Psoas muscle (tissue), 7 donors: ENCODE measurements around the gene KIDINS220. TPM values are rescaled to one million over a fixed set of nuclear protein-coding genes. Genes with fewer than 3 reads are reported as not detected.

Source experiments
- polyA plus RNA-seq, 3 donors: library from polyadenylated mRNA; stranded (reverse); fragments of 200-250 nt; gene quantifications; one replicate each; pipeline ENCODE4 v1.2.3, GENCODE V29; 2013
- total RNA-seq, 4 donors: library from RNA; stranded (reverse); fragmentation: NEBNext Ultra II Directional in 2 of 4; extraction: Animal tissue kit (Norgen Biotek cat#: 25700) in 2 of 4; gene quantifications; one replicate each; pipeline versions ENCODE4 v1.2.1 to v1.2.4, GENCODE V29; 2021 to 2023
- donor health status: healthy with polysubstance abuse.
- donor health status: DM: no; HTN: no; CAD: no; lungs with moderate emphysema.
- donor health status: Bipolar disorder and iron deficiency.
- donor health status: healthy.
- donor health status: DM: no; HTN: no; CAD: no.
- donor health status: DM: no; HTN: no; CAD: no.
- donor health status: DM: yes; HTN: yes; CAD: no.

The KIDINS220 gene
- total and polyA plus RNA-seq, 7 donors, result 7.5 to 52.0 (median 40.4) TPM

Other genes starting within 250 kb of the KIDINS220 start
- gene ID2, start 155.6 kb downstream of the KIDINS220 start, total RNA-seq, result 10 to 100 TPM in 2 of 4 donors, 1 to 10 TPM in 2; 4.1 to 15.4 (median 11.8) TPM
- 10 to 100 TPM in 2 of 3 donors, 1 to 10 TPM in 1; 7.7 to 33.0 (median 19.5) TPM for gene ID2, start 155.6 kb downstream of the KIDINS220 start, polyA plus RNA-seq
- 1 to 10 TPM in 3 of 4 donors, under 1 TPM in 1; 0.76 to 3.5 (median 2.3) TPM for gene MBOAT2, start 166.1 kb upstream of the KIDINS220 start, total RNA-seq
- under 1 TPM; 0.11 to 0.83 (median 0.31) TPM for gene MBOAT2, start 166.1 kb upstream of the KIDINS220 start, polyA plus RNA-seq